SK-N-SH (cell line): ENCODE results near the gene ZNF391. TPM values are rescaled to one million over a fixed set of nuclear protein-coding genes. Genes with fewer than 3 reads are reported as not detected.
A peak's percentile ranks its signal among the peaks of the same experiment; 100 is the strongest.

Source experiments
- CTCF ChIA-PET: fragments of 300-600, 350-600 bp; formaldehyde crosslinking; extraction: SDS; loops from one replicate; lab custom pipeline; 2021; lab: Yijun Ruan, JAX
- POLR2A ChIA-PET: fragments of 350-600 bp; sonication (Branson Sonifier 250); formaldehyde crosslinking; extraction: SDS; loops from one replicate; lab custom pipeline; 2020; ENCODE audit warnings: antibody characterized with exemption, inconsistent platforms; lab: Yijun Ruan, JAX
- DNase-seq: peaks from one replicate; pipeline ENCODE4 v3.0.0; 2012
- H2AFZ ChIP-seq: fragments of 200-600 bp; sonication (generic); 2 replicates; pipeline ENCODE4 v1.8.1; 2016; ENCODE audit warnings: antibody characterized with exemption, mild to moderate bottlenecking, low read depth
- H3F3A ChIP-seq: fragments of 200-600 bp; sonication (generic); replicated peaks from 2 replicates; pipeline ENCODE3; 2016; ENCODE audit warnings: antibody characterized with exemption, mild to moderate bottlenecking; ENCODE audit not compliant: insufficient read depth
- H3K27ac ChIP-seq, 2 experiments: fragments of 200-500 bp in 1 of 2; fragments of 200-600 bp in 1 of 2; sonication (Bioruptor generic) in 1 of 2; sonication (generic), shearing (Covaris generic) in 1 of 2; 2 replicates each; pipeline versions ENCODE4 v1.5.1 to v1.6.1; 2014 to 2016; ENCODE audit warnings: low read depth in 2 of 2, inconsistent platforms in 1 of 2, low read length in 1 of 2, mild to moderate bottlenecking in 1 of 2, mixed read lengths in 1 of 2
- H3K27me3 ChIP-seq: fragments of 200-600 bp; sonication (generic), shearing (Covaris generic); 2 replicates; pipeline ENCODE4 v1.6.1; 2016; ENCODE audit warnings: mixed run types; ENCODE audit not compliant: insufficient read depth
- H3K36me3 ChIP-seq, 2 experiments: fragments of 200-500 bp in 1 of 2; fragments of 200-600 bp in 1 of 2; sonication (Bioruptor generic) in 1 of 2; sonication (generic) in 1 of 2; replicated peaks in 1 of 2; 2 replicates each; pipeline versions ENCODE3 to v1.5.1; 2014 to 2016; ENCODE audit warnings: low read length in 1 of 2, mild to moderate bottlenecking in 1 of 2; ENCODE audit not compliant: insufficient read depth in 2 of 2, control insufficient read depth in 1 of 2
- H3K4me1 ChIP-seq, 2 experiments: fragments of 200-500 bp in 1 of 2; fragments of 200-600 bp in 1 of 2; sonication (Bioruptor generic) in 1 of 2; sonication (generic), shearing (Covaris generic) in 1 of 2; 2 replicates each; pipeline versions ENCODE4 v1.5.1 to v1.6.1; 2014 to 2016; ENCODE audit warnings: low read depth in 1 of 2, low read length in 1 of 2, mixed run types in 1 of 2; ENCODE audit not compliant: insufficient read depth in 2 of 2, control insufficient read depth in 1 of 2
- H3K4me2 ChIP-seq: fragments of 200-600 bp; sonication (generic), shearing (Covaris generic); 2 replicates; pipeline ENCODE4 v1.6.1; 2017; ENCODE audit warnings: mixed run types
- H3K4me3 ChIP-seq, 2 experiments: fragments of 200-500 bp in 1 of 2; fragments of 200-600 bp in 1 of 2; sonication (Bioruptor generic) in 1 of 2; sonication (generic), shearing (Covaris generic) in 1 of 2; 2 replicates each; pipeline versions ENCODE4 v1.5.1 to v1.8.1; 2014 to 2016; ENCODE audit warnings: low read depth in 2 of 2, inconsistent platforms in 1 of 2, low read length in 1 of 2, mild to moderate bottlenecking in 1 of 2, mixed read lengths in 1 of 2, moderate library complexity in 1 of 2
- H3K79me2 ChIP-seq: fragments of 200-600 bp; sonication (generic); 2 replicates; pipeline ENCODE4 v1.8.1; 2017; ENCODE audit warnings: mild to moderate bottlenecking; ENCODE audit not compliant: insufficient read depth
- H3K9ac ChIP-seq: fragments of 200-600 bp; sonication (generic); 2 replicates; pipeline ENCODE4 v1.6.1; 2017; ENCODE audit warnings: mixed run types
- H3K9me2 ChIP-seq: fragments of 200-600 bp; sonication (generic); 2 replicates; pipeline ENCODE4 v1.6.1; 2017; ENCODE audit warnings: mixed run types
- H3K9me3 ChIP-seq: fragments of 200-600 bp; sonication (generic); 2 replicates; pipeline ENCODE4 v1.6.1; 2017; ENCODE audit warnings: mixed run types, mild to moderate bottlenecking, moderate library complexity
- H4K20me1 ChIP-seq: fragments of 200-600 bp; sonication (generic); 2 replicates; pipeline ENCODE4 v1.6.1; 2017; ENCODE audit warnings: mild to moderate bottlenecking, mixed run types; ENCODE audit not compliant: insufficient read depth
- CTCF ChIP-seq: fragments of 200-600 bp; sonication (generic); IDR thresholded peaks from 2 replicates; pipeline ENCODE4 v1.6.1; 2017; ENCODE audit warnings: antibody characterized with exemption, mild to moderate bottlenecking, moderate library complexity
- ELF1 ChIP-seq: IDR thresholded peaks from 2 replicates; pipeline ENCODE4 v1.4.0; 2012
- EP300 ChIP-seq, 2 experiments: IDR thresholded peaks; 2 replicates each; pipeline versions ENCODE4 v1.4.0 to v1.6.1; 2012; ENCODE audit warnings: borderline replicate concordance in 1 of 2, low read depth in 1 of 2, low read length in 1 of 2
- EZH2phosphoT487 ChIP-seq: fragments of 200-600 bp; sonication (generic); IDR thresholded peaks from 2 replicates; pipeline ENCODE4 v1.6.1; 2017; ENCODE audit warnings: low read depth, mixed run types, mild to moderate bottlenecking, antibody characterized with exemption, moderate library complexity, borderline replicate concordance
- FOSL2 ChIP-seq: IDR thresholded peaks from 2 replicates; pipeline ENCODE4 v1.4.0; 2012; ENCODE audit warnings: low read depth, mild to moderate bottlenecking, moderate library complexity, borderline replicate concordance
- IRF3 ChIP-seq: fragments of 150-350 bp; IDR thresholded peaks from 2 replicates; pipeline ENCODE4 v1.6.1; 2016; ENCODE audit warnings: mild to moderate bottlenecking, low read depth, low read length
- JUND ChIP-seq: IDR thresholded peaks from 2 replicates; pipeline ENCODE4 v1.4.0; 2012
- MAX ChIP-seq: IDR thresholded peaks from 2 replicates; pipeline ENCODE4 v1.4.0; 2012; ENCODE audit warnings: low read depth
- MEF2A ChIP-seq: IDR thresholded peaks from 2 replicates; pipeline ENCODE4 v1.4.0; 2012; ENCODE audit warnings: low read depth, borderline replicate concordance
- MXI1 ChIP-seq: IDR thresholded peaks from 2 replicates; pipeline ENCODE4 v1.6.1; 2012; ENCODE audit warnings: mild to moderate bottlenecking, low read depth, low read length, improper control_type of control experiment
- NFIC ChIP-seq: IDR thresholded peaks from 2 replicates; pipeline ENCODE4 v1.4.0; 2012; ENCODE audit warnings: borderline replicate concordance
- NRF1 ChIP-seq: IDR thresholded peaks from 2 replicates; pipeline ENCODE4 v1.6.1; 2012; ENCODE audit warnings: low read depth, mild to moderate bottlenecking, low read length
- POLR2AphosphoS5 ChIP-seq: IDR thresholded peaks from 2 replicates; pipeline ENCODE4 v1.6.1; 2012; ENCODE audit warnings: low read depth, low read length
- RAD21 ChIP-seq: IDR thresholded peaks from 2 replicates; pipeline ENCODE4 v1.6.1; 2012; ENCODE audit warnings: mild to moderate bottlenecking, low read length
- RCOR1 ChIP-seq: fragments of 150-350 bp; IDR thresholded peaks from 2 replicates; pipeline ENCODE4 v1.6.1; 2017; ENCODE audit warnings: antibody characterized with exemption, low read length
- REST ChIP-seq: IDR thresholded peaks from 2 replicates; pipeline ENCODE4 v1.6.1; 2012; ENCODE audit warnings: mild to moderate bottlenecking, low read depth, low read length, moderate library complexity
- RFX5 ChIP-seq: IDR thresholded peaks from 2 replicates; pipeline ENCODE4 v1.6.1; 2012; ENCODE audit warnings: mild to moderate bottlenecking, improper control_type of control experiment, low read length
- SIN3A ChIP-seq: IDR thresholded peaks from 2 replicates; pipeline ENCODE4 v1.6.1; 2012; ENCODE audit warnings: low read depth, mild to moderate bottlenecking, low read length, moderate library complexity, borderline replicate concordance
- TCF12 ChIP-seq: IDR thresholded peaks from 2 replicates; pipeline ENCODE4 v1.4.0; 2012
- TEAD4 ChIP-seq: IDR thresholded peaks from 2 replicates; pipeline ENCODE4 v1.4.0; 2012; ENCODE audit warnings: mild to moderate bottlenecking, borderline replicate concordance; ENCODE audit not compliant: insufficient read depth
- USF1 ChIP-seq: IDR thresholded peaks from 2 replicates; pipeline ENCODE4 v1.4.0; 2012; ENCODE audit warnings: low read depth, borderline replicate concordance
- USF2 ChIP-seq: fragments of 150-350 bp; IDR thresholded peaks from 2 replicates; pipeline ENCODE4 v1.6.1; 2017; ENCODE audit warnings: antibody characterized with exemption, low read length, low read depth, borderline replicate concordance
- YY1 ChIP-seq: IDR thresholded peaks from 2 replicates; pipeline ENCODE4 v1.4.0; 2012; ENCODE audit warnings: low read depth, mild to moderate bottlenecking
- WGBS: methylation state at CpG from one replicate; pipeline ENCODE4 v1.1.6; 2017; ENCODE audit warnings: low lambda C conversion rate; 5-methylcytosine and 5-hydroxymethylcytosine counted together
- polyA plus RNA-seq, 3 experiments: library from polyadenylated mRNA; depleted of rRNA; stranded (reverse); fragments of >200 nt; gene quantifications; 2 replicates each; pipeline ENCODE4 v1.2.3, GENCODE V29; 2012

ZNF391 gene
- 0.77 and 1.1 TPM in 2 replicates for polyA plus RNA-seq (2012; rRNA removed)
- polyA plus RNA-seq (2012; cell fraction: cytosol; rRNA removed), result 1.8 and 2.1 TPM in 2 replicates
- 0.74 and 1.5 TPM in 2 replicates for polyA plus RNA-seq (2012; cell fraction: nucleus; rRNA removed)

- Histone ChIP-seq H3K4me3 (peak within 1 kb of the TSS; percentile 70 to 83), H3K9ac (peak within 1 kb of the TSS; percentile 71), H3K27me3 (no peaks in the 10 kb centered on the region), H3K9me2 (no peaks in the 10 kb centered on the region), H4K20me1 (no peaks in the 10 kb centered on the region), H2AFZ (peak within 1 kb of the TSS; percentile 98), H3F3A (no peaks in the 10 kb centered on the region), H3K36me3 (no peaks in the 10 kb centered on the region), H3K4me2 (peak within 1 kb of the TSS; percentile 86), H3K27ac (peak within 1 kb of the TSS; percentile 65 to 94), H3K79me2 (no peaks in the 10 kb centered on the region), H3K4me1 (peaks cover 3% of the 10 kb centered on the region in 2 experiments; a peak in 2 of 4 replicates), H3K9me3 (no peaks in the 10 kb centered on the region)
- 1% methylated on average over 19 of the region's 49 CpGs for WGBS
- POLR2A ChIA-PET, result interaction anchor here (1.0 kb wide), 1 partner anchor 84 kb away, joined by 3 read pairs; the partner anchor contains the start of gene ZNF184
- peak; percentile 88 for DNase-seq
- CTCF ChIA-PET, result interaction anchor here (1.2 to 1.9 kb wide), 2 partner anchors 16 to 76 kb away, joined by 3 to 4 read pairs; partner anchors contain the start of gene POM121L2
- TF ChIP-seq RFX5 (no peak), IRF3 (no peak), MEF2A (no peak), CTCF (no peak), ELF1 (no peak), REST (peak; percentile 38), POLR2AphosphoS5 (peak; percentile 91), USF1 (0 out of 2 replicates have a peak, but pooled peaks have one; percentile 11), FOSL2 (no peak), YY1 (peak; percentile 55; the same call in 1 of the 2 replicates), NRF1 (peak; percentile 87), EZH2phosphoT487 (no peak), MAX (peak; percentile 60), MXI1 (peak; percentile 52; the same call in 1 of the 2 replicates), RAD21 (no peak), USF2 (no peak), TCF12 (no peak; the same call in 1 of the 2 replicates), TEAD4 (no peak; the same call in 1 of the 2 replicates), RCOR1 (no peak), SIN3A (peak; percentile 69; the same call in 1 of the 2 replicates), NFIC (no peak), EP300 (IDR thresholded peaks at IDR 0.05; ENCODE audit: borderline replicate concordance in 1 of 2, low read depth in 1 of 2, low read length in 1 of 2) (no peak), JUND (no peak)
Observed at GRCh38 chr6:27388293-27389197, at the start of gene ZNF391. ZNF391 (plus strand) TSS chr6:27388759; CDS start chr6:27400371, 11,612 bp downstream.
